GM18505 (cell line): Measurements from ENCODE around the gene M6PR.

Source experiments
- ATAC-seq: cut with Tn5 transposase; IDR thresholded peaks from one replicate; pipeline ENCODE4 v1.9.1; 2021; ENCODE audit not compliant: unreplicated experiment
- POLR2A ChIP-seq: IDR thresholded peaks from 4 replicates; pipeline ENCODE4 v1.6.1; 2011; ENCODE audit warnings: borderline replicate concordance; ENCODE audit not compliant: insufficient read depth, insufficient read length; ENCODE audit errors: extremely low read depth

Gene M6PR

DNA sequence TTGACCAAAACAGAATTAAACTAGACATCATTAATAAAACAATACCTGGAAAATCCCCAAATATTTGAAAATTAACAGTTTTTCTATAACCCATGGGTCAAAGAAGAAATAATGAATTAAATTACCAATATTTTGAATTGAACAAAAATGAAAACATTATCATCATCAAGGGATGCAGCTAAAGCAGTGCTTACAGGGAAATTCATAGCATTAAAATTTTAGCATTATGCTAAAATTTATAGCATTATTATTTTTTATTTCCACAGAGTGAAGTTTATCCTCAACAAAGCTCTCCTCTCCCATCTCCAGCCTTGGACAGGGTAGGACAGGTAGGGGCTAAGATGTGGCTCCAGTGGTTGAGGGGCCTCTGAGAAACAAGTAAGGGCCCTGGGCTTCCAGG, 19.3 kb upstream of the M6PR start:
- no peak for TF ChIP-seq POLR2A
- no peak for ATAC-seq

DNA sequence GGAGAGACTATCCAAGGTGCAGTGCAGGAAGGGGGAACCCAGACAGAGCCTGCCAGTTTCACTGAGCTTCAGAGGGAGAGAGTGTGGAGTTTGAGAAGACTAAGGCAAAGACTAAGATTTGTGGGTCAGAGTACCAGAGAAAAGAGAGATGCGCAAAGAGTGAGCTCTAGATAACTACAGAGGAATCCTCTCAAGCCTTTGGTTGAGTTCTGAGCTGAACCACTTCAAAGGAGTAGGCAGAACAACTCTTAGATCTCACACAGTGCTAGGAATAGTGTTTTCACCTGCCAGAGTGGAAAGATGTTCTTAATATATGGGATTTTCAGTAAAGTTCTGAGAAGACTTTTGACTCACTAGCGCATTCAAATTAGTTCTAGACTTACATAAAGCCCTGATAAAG, 10.7 kb upstream of the M6PR start:
- no peak for ATAC-seq
- TF ChIP-seq POLR2A = no peak

GRCh38 chr12:8958066-8958465, 8.6 kb upstream of the M6PR start:
- no peak for TF ChIP-seq POLR2A
- no peak for ATAC-seq

- ATAC-seq = no peak
Observed at GRCh38 chr12:8957561-8957960, 8.1 kb upstream of the M6PR start.

GRCh38 chr12:8956772-8957171, 7.3 kb upstream of the M6PR start:
- TF ChIP-seq POLR2A = no peak
- no peak for ATAC-seq

More at GRCh38 chr12:8957561-8957960, 8.1 kb upstream of the M6PR start:
- TF ChIP-seq POLR2A = no peak

DNA sequence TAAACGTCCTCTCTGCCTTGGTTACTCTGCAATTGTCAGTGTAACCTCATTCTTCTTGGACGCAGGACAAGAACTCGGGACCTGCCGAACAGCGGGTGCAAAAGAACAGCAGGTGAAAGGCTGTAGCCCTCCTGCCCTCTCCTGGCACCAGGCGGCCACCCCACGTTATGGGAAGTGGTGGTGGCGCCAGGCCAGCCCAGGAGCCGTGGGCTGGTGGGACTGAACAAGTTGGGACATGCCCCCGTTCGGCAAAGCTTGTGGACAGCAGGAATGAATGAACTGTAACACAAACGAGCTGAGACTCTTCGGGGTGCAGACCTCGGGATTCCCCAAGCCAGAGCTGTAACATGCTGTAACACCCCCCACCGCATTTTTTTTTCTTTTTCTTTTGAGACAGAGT, 6.6 kb upstream of the M6PR start:
- ATAC-seq = no peak
- TF ChIP-seq POLR2A = no peak

- ATAC-seq = no peak
- no peak for TF ChIP-seq POLR2A
Observed at GRCh38 chr12:8953773-8954402, 4.4 kb upstream of the M6PR start.

DNA sequence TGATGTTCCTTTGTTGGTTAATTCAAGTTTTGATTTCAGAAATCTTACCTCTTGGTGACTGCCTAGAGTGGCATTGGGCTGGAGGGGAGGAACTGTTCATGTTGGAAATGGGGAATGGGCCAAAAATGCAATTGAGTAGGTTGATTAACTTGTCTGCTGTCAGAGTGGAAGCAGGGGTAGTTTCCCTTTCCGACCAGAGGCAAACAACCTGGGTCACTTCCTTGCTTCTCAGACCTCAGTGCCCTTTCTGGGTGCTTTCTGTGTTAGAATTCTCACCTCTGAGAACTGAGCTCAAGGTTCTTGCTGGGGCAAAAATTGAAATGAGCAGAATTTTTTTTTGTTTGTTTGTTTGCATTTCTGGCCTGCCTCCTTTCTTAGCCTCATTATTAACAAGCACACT, 2.3 kb upstream of the M6PR start:
- no peak for TF ChIP-seq POLR2A
- ATAC-seq = no peak

DNA sequence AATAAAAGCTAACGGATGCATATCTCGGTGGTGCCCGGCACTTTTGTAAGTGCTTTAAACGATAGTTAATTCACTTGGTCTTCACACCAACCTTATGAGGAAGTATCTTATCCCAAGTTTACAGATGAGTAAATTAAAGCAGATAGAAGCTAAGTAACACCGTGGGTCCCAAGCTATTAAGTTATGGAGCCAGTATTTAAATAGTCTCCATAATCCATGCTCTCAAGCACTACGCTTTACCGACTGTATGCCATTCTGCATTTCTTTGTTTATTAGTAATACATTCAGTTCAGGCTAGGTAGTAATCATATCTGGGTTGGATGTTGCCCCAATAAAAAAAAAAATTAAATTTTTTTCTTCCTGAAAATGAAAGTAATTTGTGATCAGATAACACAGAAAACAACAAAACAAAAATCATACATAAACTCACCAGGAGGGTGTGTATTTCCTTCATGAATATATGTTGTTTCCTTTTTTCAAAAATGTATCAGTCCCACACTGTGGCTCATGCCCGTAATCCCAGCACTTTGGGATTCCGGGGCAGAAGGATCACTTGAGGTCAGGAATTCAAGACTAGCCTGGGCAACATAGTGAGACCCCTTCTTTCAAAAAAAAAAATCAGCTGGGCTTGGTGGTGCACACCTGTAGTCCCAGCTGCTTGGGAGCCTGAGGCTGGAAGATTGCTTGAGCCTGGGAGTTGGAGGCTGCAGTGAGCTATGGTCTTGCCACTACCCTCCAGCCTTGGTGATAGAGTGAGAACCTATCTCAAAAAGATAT, 1.4 kb upstream of the M6PR start:
- TF ChIP-seq POLR2A = no peak
- ATAC-seq = no peak

GRCh38 chr12:8950221-8950527, 729 bp upstream of the M6PR start:
- TF ChIP-seq POLR2A = no peak
- ATAC-seq = no peak

DNA sequence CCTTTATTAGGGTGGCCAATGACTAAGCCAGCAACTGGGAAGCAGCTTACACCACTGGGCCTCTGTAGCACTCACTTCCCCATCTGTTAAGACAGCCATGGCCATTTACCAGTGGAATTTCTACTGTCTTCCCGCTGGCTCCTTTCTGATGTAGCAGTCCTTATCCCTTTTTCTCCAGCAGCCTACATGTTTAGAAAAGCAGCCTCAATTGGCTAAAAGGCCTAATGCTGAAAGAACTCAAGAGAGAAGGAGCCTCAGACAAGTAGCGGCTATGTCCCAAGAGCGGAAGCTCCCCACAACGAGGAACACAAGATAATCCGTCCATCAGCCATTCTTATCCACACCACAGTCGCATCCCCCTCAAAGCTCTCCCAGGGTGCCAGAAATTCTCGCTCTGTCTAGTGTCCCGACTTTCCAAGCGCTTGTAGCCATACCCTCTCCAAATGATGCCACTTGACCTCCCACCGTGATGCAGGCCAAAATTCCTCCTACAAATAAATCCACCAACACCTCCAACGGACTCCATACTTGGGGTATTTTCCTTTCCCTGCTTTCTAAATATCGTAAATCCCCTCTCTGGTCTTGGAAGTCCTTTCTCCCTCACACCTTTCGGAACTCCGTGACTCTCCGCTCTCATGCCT, 624 bp downstream of the M6PR start:
- no peak for TF ChIP-seq POLR2A
- ATAC-seq = no peak

DNA sequence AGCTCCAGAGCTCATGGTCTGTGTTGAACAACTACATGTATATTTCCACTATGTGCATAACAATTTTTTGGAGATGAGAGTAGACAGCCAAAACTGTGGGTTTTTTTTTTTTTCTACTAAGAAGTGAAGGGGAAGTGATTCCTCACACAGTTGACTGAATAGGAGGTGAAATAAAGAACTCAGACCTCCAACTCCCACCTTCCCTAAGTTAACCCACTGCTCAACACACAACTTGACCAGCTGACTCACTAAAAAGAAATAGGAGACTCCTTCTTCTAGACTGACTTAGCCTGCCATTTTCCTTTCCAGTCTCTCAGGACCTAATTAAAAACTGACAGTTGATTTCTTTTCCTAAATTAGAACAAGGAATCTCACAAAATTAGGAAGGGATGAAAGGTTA, 1.7 kb downstream of the M6PR start:
- no peak for ATAC-seq
- TF ChIP-seq POLR2A = no peak

GRCh38 chr12:8946733-8947132, 2.7 kb downstream of the M6PR start:
- no peak for TF ChIP-seq POLR2A
- no peak for ATAC-seq

DNA sequence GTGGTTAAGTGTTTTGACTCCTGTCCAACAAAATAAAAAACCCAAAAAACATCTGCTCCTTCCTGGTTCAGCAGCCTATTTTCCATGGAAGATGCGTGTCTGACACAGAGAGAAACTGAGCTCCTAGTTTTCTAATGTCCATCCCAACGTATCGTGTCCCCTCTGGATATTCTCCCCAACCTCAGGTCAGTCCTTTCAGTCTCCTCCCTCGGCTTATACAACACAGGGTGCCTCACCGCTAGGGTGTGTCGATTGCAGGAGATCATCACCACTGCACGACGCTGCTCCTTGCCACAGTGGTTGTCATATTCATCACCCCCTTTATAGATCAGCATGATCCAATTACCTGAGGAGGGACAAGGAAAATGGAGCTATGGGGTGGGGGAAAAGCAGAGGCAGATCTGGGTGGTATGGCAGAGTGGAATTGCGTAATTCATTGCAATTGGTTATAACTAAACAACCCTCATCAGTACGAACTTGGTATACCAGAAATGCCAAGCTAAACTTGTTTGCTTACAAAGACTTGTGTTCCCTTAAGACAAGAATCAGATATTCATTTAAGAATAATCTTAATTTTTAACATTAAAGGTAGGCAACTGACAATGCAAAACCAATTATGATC, 5.8 kb downstream of the M6PR start:
- ATAC-seq = no peak
- no peak for TF ChIP-seq POLR2A
